NK-92 treated with Interleukin-12 subunit alpha and Interleukin-12 subunit beta, amount 100 ng/mL, for 24 hours (cell line): ENCODE data around the gene GLIPR2.
"Not testable (repeated sequence)": the region's sequence is repeated elsewhere in the genome, so short reads cannot be mapped to it uniquely, and the experiment has no call there.

Experiments
- DNase-seq: peaks from one replicate; lab custom pipeline; 2025; lab: John Stamatoyannopoulos, UW

Gene GLIPR2

GRCh38 chr9:36123515-36123914, 13.0 kb upstream of the GLIPR2 start:
- no peak for DNase-seq

GRCh38 chr9:36125062-36125855, 11.3 kb upstream of the GLIPR2 start:
- no peak for DNase-seq

GRCh38 chr9:36126016-36126730, 10.4 kb upstream of the GLIPR2 start:
- DNase-seq, result no peak

- no peak for DNase-seq
Measured at GRCh38 chr9:36127652-36128244, 8.8 kb upstream of the GLIPR2 start.

- DNase-seq, result no peak
Measured at GRCh38 chr9:36128349-36128748, 8.2 kb upstream of the GLIPR2 start.

DNA sequence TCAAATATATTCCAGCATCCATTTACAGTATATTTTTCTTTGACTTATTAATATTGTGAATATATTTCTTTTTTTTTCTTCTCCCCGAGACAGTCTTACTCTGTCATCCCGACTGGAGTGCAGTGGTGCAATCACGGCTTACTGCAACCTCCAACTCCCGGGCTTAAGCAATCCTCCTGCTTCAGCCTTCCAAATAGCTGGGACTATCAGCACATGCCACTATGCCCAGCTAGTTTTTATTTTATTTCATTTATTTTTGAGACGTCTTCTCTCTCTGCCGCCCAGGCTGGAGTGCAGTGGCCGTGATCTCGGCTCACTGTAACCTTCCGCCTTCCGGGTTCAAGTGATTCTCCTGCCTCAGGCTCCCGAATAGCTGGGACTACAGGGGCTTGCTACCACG, 7.4 kb upstream of the GLIPR2 start:
- DNase-seq, result no peak

DNA sequence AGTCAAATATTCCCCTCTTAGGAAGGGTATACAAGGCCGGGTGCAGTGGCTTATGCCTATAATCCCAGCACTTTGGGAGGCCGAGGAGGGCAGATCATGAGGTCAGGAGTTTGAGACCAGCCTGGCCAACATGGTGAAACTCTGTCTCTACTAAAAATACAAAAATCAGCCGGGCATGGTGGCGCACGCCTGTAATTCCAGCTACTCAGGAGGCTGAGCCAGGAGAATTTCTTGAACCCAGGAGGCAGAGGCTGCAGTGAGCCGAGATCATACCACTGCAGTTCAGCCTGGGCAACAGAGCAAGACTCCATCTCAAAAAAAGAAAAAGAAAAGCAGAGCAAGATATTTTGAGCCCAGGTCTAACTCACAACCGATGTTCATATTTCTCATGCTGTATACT, 4.9 kb upstream of the GLIPR2 start:
- not testable (repeated sequence) for DNase-seq

DNA sequence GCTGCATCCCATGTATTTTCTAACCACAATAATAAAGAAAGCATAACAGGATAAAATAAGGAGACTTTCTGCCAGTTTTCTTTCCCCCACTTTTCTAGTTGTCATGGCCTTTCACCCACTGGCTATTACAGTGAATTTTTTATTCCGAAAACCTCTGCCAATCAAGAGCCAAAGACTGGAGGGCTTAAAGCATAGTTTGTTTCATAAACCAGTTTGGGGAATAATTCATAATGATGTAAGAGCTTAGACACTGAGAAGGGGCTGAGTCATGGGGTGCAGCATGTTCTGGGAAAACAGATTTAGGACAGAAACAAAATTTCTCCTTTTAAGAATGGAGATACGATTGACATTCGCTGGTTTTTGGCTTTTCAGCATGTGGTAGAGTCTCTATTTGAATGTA, 4.4 kb upstream of the GLIPR2 start:
- DNase-seq, result no peak

- DNase-seq, result no peak
Measured at GRCh38 chr9:36134761-36135505, 1.6 kb upstream of the GLIPR2 start.

- DNase-seq, result no peak
Measured at GRCh38 chr9:36135741-36136271, 727 bp upstream of the GLIPR2 start.

- DNase-seq, result no peak
Measured at GRCh38 chr9:36136894-36137391, 410 bp downstream of the GLIPR2 start.

GRCh38 chr9:36137392-36138004, 965 bp downstream of the GLIPR2 start:
- no peak for DNase-seq

DNA sequence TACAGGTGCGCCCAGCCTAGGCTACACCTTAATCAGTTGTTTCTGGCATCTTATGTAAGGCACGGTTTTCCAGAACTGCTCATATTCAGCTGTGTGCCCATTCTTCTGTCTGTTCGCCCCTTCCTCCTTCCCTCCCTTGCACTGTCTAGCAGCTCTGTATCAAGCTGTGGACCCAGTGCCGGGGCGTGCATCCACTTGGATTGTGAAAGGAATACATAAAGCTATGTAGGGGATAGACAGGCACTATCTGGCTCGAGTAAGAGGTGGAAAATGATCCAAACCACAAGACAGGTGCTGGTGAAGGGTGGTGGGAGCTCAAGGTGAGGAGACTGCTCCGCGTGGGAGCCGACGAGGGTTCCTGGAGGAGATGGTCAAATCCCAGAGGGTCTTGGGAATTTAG, 2.0 kb downstream of the GLIPR2 start:
- DNase-seq, result no peak

GRCh38 chr9:36138901-36139300, 2.4 kb downstream of the GLIPR2 start:
- DNase-seq, result no peak

DNA sequence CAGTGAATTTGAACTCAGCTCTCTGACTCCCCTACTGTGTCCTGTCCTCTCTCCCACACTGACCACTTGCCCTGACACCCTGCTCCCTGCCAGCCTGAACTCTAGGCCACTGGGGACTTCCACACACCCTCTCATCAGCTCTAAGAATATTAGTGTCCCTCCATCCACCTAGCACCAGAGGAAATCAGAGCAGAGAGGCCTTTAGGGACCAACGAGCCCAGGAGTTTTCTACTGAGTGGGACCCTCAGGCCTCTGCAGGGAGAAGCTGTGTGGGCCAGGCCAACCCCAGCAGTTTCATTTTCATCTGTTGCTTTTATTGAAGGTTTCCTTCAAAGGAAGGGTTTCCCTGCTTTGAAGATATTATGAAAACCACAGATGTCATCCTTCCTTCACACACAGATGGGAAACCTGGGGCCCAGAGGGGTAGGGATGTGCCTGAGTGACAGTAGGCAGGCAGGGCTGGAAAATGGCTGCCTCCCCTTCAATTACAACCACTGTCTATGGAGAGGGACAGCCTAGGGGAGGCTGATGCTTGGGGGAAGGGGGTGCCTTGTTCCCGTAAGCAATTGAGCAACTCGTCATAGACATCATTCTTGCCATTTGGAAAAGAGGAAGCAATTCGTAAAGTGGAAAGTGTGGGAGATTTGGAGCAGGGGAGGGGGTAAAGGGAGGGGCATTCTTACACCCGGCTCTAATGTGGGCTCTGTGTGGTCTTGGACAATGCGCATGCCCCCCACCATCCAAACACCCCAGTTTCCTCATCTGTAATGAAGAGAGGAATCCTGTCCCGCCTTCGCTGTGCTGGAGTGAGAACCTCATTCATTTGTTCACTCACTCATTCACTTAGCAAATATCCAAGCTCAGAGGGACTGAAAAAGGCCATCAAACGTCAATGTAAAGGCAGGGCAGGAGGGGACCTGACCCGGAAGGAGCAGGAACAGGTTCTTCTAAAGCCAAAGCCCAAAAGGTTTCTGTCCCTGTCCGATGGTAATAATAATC, 3.9 kb downstream of the GLIPR2 start:
- no peak for DNase-seq

- no peak for DNase-seq
Measured at GRCh38 chr9:36141288-36141687, 4.8 kb downstream of the GLIPR2 start.

- DNase-seq, result no peak
Measured at GRCh38 chr9:36141761-36142160, 5.2 kb downstream of the GLIPR2 start.

GRCh38 chr9:36142510-36143244, 6.1 kb downstream of the GLIPR2 start:
- no peak for DNase-seq

- no peak for DNase-seq
Measured at GRCh38 chr9:36143245-36143641, 6.7 kb downstream of the GLIPR2 start.
